HL-60 (cell line): ENCODE results near the gene NEGR1.

Experiments used
- DNase-seq, 2 experiments: peaks; one replicate each; pipeline ENCODE4 v3.0.0-alpha.2; 2010 to 2020; ENCODE audit warnings: low read depth in 1 of 2, low spot score in 1 of 2
- H3K27ac ChIP-seq: fragments of 250-450 bp; sonication (Bioruptor Pico); replicated peaks from 2 replicates; pipeline ENCODE4 v1.5.1; 2020; ENCODE audit warnings: mild to moderate bottlenecking, moderate library complexity
- H3K27me3 ChIP-seq: fragments of 250-450 bp; sonication (Bioruptor Pico); 2 replicates; pipeline ENCODE4 v1.5.1; 2021; ENCODE audit warnings: mild to moderate bottlenecking, moderate library complexity; ENCODE audit not compliant: insufficient read depth, poor library complexity, severe bottlenecking
- H3K4me3 ChIP-seq: replicated peaks from 2 replicates; pipeline ENCODE4 v1.5.1; 2011; ENCODE audit warnings: mild to moderate bottlenecking, control low read depth, low read length; ENCODE audit not compliant: insufficient read depth
- CTCF ChIP-seq: IDR thresholded peaks from one replicate; pipeline ENCODE4 v1.5.1; 2011; ENCODE audit warnings: low read length, control low read depth, inconsistent platforms; ENCODE audit not compliant: insufficient read depth
- GABPA ChIP-seq: IDR thresholded peaks from 2 replicates; pipeline ENCODE4 v1.6.1; 2012; ENCODE audit warnings: low read depth
- POLR2AphosphoS5 ChIP-seq: IDR thresholded peaks from 2 replicates; pipeline ENCODE4 v1.6.1; 2012; ENCODE audit warnings: low read depth
- SPI1 ChIP-seq: IDR thresholded peaks from 2 replicates; pipeline ENCODE4 v1.6.1; 2012; ENCODE audit warnings: low read depth, mild to moderate bottlenecking, borderline replicate concordance
- long read RNA-seq: library from polyadenylated mRNA; unstranded; transcript quantifications from one replicate; pipeline ENCODE4 v2.0.0, GENCODE V29; 2020
- TF ChIP-seq, protein P1 (sequence below): IDR thresholded peaks from 2 replicates; pipeline ENCODE4 v1.6.1; 2012; ENCODE audit warnings: low read depth; ENCODE audit not compliant: insufficient replicate concordance

The NEGR1 gene
- long read RNA-seq, partial matches to known transcripts = 0 of 1 reads
- long read RNA-seq, other reads (novel, unspliced or antisense) = 1 of 1 reads

DNA sequence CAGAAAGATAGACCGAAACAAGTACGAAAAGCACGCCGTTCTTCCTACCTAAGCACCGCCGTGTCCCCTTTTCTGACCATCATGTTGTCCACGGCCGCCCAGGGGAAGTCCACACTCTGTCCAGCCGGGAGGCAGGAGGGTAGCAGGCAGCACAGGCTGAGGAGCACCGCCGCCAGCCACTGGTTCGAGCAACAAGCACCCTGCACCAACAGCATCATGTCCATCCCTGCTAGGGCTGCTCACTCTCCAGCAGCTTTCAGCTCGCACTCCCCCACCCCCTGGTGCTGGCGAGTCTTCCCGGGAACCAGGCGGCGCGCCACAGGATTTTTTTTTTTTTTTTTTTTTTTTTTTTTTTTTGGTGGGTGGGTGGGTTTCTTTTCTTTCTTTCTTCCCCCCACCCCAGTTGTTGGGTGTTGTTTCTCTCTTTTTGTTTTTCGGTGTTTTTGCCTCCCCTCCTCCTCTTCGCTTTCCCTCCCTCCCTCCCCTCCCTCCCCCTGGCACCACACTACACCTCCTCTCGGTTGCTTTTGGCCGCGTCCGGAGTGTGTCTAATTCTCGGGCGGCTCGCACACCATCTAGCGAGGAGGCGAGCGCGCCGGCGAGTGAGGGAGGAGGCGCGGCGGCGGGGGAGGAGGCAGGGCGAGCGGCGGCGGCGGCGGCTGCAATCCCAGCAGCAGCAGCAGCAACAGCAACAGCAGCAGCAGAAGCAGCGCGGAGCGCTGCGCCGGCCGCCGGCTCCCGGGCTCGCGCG, at the start of gene NEGR1:
NEGR1 (minus strand) TSS at position 269 of the 751 bp plus-strand sequence.
- Histone ChIP-seq H3K4me3 (peak within 1 kb of the TSS; percentile 67), H3K27ac (peak within 1 kb of the TSS; percentile 72), H3K27me3 (no peaks in the 10 kb centered on the region)
- TF ChIP-seq SPI1 = no peak
- TF ChIP-seq CTCF = no peak
- no peak for TF ChIP-seq GABPA
- TF ChIP-seq POLR2AphosphoS5 = no peak
- TF ChIP-seq, protein P1, sequence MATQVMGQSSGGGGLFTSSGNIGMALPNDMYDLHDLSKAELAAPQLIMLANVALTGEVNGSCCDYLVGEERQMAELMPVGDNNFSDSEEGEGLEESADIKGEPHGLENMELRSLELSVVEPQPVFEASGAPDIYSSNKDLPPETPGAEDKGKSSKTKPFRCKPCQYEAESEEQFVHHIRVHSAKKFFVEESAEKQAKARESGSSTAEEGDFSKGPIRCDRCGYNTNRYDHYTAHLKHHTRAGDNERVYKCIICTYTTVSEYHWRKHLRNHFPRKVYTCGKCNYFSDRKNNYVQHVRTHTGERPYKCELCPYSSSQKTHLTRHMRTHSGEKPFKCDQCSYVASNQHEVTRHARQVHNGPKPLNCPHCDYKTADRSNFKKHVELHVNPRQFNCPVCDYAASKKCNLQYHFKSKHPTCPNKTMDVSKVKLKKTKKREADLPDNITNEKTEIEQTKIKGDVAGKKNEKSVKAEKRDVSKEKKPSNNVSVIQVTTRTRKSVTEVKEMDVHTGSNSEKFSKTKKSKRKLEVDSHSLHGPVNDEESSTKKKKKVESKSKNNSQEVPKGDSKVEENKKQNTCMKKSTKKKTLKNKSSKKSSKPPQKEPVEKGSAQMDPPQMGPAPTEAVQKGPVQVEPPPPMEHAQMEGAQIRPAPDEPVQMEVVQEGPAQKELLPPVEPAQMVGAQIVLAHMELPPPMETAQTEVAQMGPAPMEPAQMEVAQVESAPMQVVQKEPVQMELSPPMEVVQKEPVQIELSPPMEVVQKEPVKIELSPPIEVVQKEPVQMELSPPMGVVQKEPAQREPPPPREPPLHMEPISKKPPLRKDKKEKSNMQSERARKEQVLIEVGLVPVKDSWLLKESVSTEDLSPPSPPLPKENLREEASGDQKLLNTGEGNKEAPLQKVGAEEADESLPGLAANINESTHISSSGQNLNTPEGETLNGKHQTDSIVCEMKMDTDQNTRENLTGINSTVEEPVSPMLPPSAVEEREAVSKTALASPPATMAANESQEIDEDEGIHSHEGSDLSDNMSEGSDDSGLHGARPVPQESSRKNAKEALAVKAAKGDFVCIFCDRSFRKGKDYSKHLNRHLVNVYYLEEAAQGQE = no peak
- peak; percentile 34 to 87 for DNase-seq

DNA sequence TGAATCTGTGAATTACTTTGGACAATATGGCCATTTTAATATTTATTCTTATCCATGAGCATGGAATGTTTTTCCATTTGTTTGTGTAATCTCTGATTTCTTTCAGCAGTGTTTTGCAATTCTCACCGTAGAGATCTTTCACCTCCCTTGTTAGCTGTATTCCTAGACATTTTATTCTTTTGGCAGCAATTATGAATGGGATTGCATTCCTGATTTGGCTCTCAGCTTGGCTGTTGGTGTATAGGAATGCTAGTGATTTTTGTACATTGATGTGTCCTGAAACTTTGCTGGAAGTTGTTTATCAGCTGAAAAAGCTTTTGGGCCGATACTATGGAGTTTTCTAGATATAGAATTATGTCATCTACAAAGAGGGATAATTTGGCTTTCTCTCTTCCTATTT, 44.2 kb upstream of the NEGR1 start:
- no peak overlapping the region for H3K4me3 ChIP-seq
- TF ChIP-seq, protein P1 = no peak
- TF ChIP-seq SPI1 = no peak
- no peak for TF ChIP-seq POLR2AphosphoS5
- no peak for TF ChIP-seq GABPA

DNA sequence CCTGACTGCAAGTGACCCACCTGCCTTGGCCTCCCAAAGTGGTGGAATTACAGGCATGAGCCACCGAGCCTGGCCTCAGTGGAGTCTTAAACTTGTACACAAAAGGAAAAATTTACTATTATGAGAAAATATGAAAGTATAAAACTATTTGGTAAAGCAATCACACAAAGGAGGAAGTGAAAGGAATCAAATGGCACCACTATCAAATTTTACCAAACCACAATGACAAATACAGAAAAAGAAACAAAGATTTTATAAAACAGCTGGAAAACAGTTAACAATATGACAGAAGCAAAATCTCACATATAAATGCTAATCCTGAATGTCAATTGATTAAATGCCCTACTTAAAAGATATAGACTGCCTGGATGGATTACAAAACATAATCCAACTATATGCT, 42.1 kb upstream of the NEGR1 start:
- Histone ChIP-seq H3K27me3 (no peaks in the 10 kb centered on the region), H3K27ac (no peak overlapping the region), H3K4me3 (no peak overlapping the region)
- no peak for DNase-seq
- TF ChIP-seq SPI1 = peak; percentile 36; the same call in 1 of the 2 replicates
- TF ChIP-seq POLR2AphosphoS5 = no peak

More for the DNA sequence above, 44.2 kb upstream of the NEGR1 start:
- DNase-seq = no peak
- Histone ChIP-seq H3K27ac (no peak overlapping the region), H3K27me3 (no peaks in the 10 kb centered on the region)

- Histone ChIP-seq H3K27me3 (no peaks in the 10 kb centered on the region), H3K27ac (no peak overlapping the region), H3K4me3 (no peak overlapping the region)
- no peak for DNase-seq
- TF ChIP-seq, protein P1 = no peak
- TF ChIP-seq SPI1 (no peak), POLR2AphosphoS5 (no peak), GABPA (no peak), CTCF (no peak)
Observed at GRCh38 chr1:72322910-72323309, 40.6 kb upstream of the NEGR1 start.
